HEK293 (cell line): ENCODE results near the gene SOX12.

Experiments used
- CTCF ChIA-PET: fragments of 350-600 bp; formaldehyde crosslinking; extraction: SDS; loops from one replicate; lab custom pipeline; 2021; ENCODE audit warnings: antibody characterized with exemption; lab: Yijun Ruan, JAX
- POLR2A ChIA-PET: fragments of 300-600 bp; formaldehyde crosslinking; extraction: SDS; loops from one replicate; lab custom pipeline; 2020; ENCODE audit warnings: antibody characterized with exemption, inconsistent platforms; lab: Yijun Ruan, JAX
- H3K27ac ChIP-seq: fragments of 200-500 bp; sonication (Bioruptor generic); 2 replicates; pipeline ENCODE4 v1.5.1; 2014; ENCODE audit warnings: low read depth, low read length, control low read depth, inconsistent platforms; ENCODE audit errors: extremely low read depth
- H3K36me3 ChIP-seq, 2 experiments: fragments of 200-500 bp in 1 of 2; sonication (Bioruptor generic) in 1 of 2; 1 replicate in 1 of 2; 2 replicates in 1 of 2; pipeline ENCODE4 v1.5.1; 2014 to 2017; ENCODE audit warnings: inconsistent platforms in 2 of 2, low read length in 2 of 2; ENCODE audit not compliant: control insufficient read depth in 2 of 2, insufficient read depth in 1 of 2
- H3K4me1 ChIP-seq: fragments of 200-500 bp; sonication (Bioruptor generic); 2 replicates; pipeline ENCODE4 v1.5.1; 2014; ENCODE audit warnings: mild to moderate bottlenecking, low read length, inconsistent platforms; ENCODE audit not compliant: control insufficient read depth, insufficient read depth
- H3K4me3 ChIP-seq: 2 replicates; pipeline ENCODE4 v1.5.1; 2011; ENCODE audit warnings: low read depth, mild to moderate bottlenecking, control low read depth, low read length, moderate library complexity
- H3K9me3 ChIP-seq: fragments of 200-500 bp; sonication (Bioruptor generic); 2 replicates; pipeline ENCODE4 v1.5.1; 2014; ENCODE audit warnings: low read depth, low read length, inconsistent platforms; ENCODE audit not compliant: control insufficient read depth, insufficient read depth
- BCL11B ChIP-seq: fragments of 450-650 bp; formaldehyde crosslinking; IDR thresholded peaks from 2 replicates; pipeline ENCODE4 v1.5.1; 2016; ENCODE audit warnings: low read depth, missing biosample characterization, missing genetic modification characterization
- GLI2 ChIP-seq: fragments of 450-650 bp; formaldehyde crosslinking; IDR thresholded peaks from 2 replicates; pipeline ENCODE4; 2017; ENCODE audit warnings: missing biosample characterization, missing genetic modification characterization, low read depth, borderline replicate concordance
- IKZF3 ChIP-seq: fragments of 450-650 bp; IDR thresholded peaks from 2 replicates; pipeline ENCODE4 v1.5.0; 2018; ENCODE audit warnings: missing biosample characterization, mild to moderate bottlenecking, missing genetic modification characterization, moderate library complexity
- KLF10 ChIP-seq: fragments of 450-650 bp; IDR thresholded peaks from 2 replicates; pipeline ENCODE4 v1.5.1; 2018; ENCODE audit warnings: missing biosample characterization, mild to moderate bottlenecking, missing genetic modification characterization
- SCRT1 ChIP-seq: fragments of 450-650 bp; formaldehyde crosslinking; IDR thresholded peaks from 2 replicates; pipeline ENCODE4 v1.5.1; 2016; ENCODE audit warnings: missing biosample characterization, missing genetic modification characterization, borderline replicate concordance
- SCRT2 ChIP-seq: fragments of 450-650 bp; formaldehyde crosslinking; IDR thresholded peaks from 2 replicates; pipeline ENCODE4 v1.5.1; 2016; ENCODE audit warnings: missing biosample characterization, missing genetic modification characterization
- WT1 ChIP-seq: fragments of 450-650 bp; formaldehyde crosslinking; IDR thresholded peaks from 2 replicates; pipeline ENCODE4 v1.5.1; 2016; ENCODE audit warnings: missing biosample characterization, missing genetic modification characterization
- ZBTB10 ChIP-seq: fragments of 450-650 bp; formaldehyde crosslinking; IDR thresholded peaks from 2 replicates; pipeline ENCODE4 v1.5.1; 2016; ENCODE audit warnings: missing biosample characterization, missing genetic modification characterization
- ZFHX2 ChIP-seq: fragments of 450-650 bp; formaldehyde crosslinking; conservative IDR thresholded peaks from 2 replicates; pipeline ENCODE4 v1.5.1; 2016; ENCODE audit warnings: missing biosample characterization, missing genetic modification characterization
- ZIC2 ChIP-seq: fragments of 450-650 bp; formaldehyde crosslinking; IDR thresholded peaks from 2 replicates; pipeline ENCODE4 v1.5.1; 2016; ENCODE audit warnings: missing biosample characterization, missing genetic modification characterization
- ZNF121 ChIP-seq: fragments of 450-650 bp; formaldehyde crosslinking; IDR thresholded peaks from 2 replicates; pipeline ENCODE4 v1.5.1; 2016; ENCODE audit warnings: missing biosample characterization, missing genetic modification characterization
- ZNF18 ChIP-seq: fragments of 450-650 bp; formaldehyde crosslinking; IDR thresholded peaks from 2 replicates; pipeline ENCODE4 v1.5.1; 2016; ENCODE audit warnings: missing biosample characterization, missing genetic modification characterization
- ZNF202 ChIP-seq: fragments of 450-650 bp; formaldehyde crosslinking; IDR thresholded peaks from 2 replicates; pipeline ENCODE4 v1.5.1; 2016; ENCODE audit warnings: missing biosample characterization, missing genetic modification characterization, borderline replicate concordance
- ZNF214 ChIP-seq: fragments of 450-650 bp; formaldehyde crosslinking; IDR thresholded peaks from 2 replicates; pipeline ENCODE4 v1.5.1; 2017; ENCODE audit warnings: missing biosample characterization, mild to moderate bottlenecking, missing genetic modification characterization, borderline replicate concordance
- ZNF501 ChIP-seq: fragments of 450-650 bp; formaldehyde crosslinking; IDR thresholded peaks from 2 replicates; pipeline ENCODE4 v1.5.1; 2016; ENCODE audit warnings: missing biosample characterization, missing genetic modification characterization
- ZNF548 ChIP-seq: fragments of 450-650 bp; formaldehyde crosslinking; IDR thresholded peaks from 2 replicates; pipeline ENCODE4 v1.5.1; 2016; ENCODE audit warnings: missing biosample characterization, missing genetic modification characterization
- ZNF610 ChIP-seq: fragments of 450-650 bp; formaldehyde crosslinking; IDR thresholded peaks from 2 replicates; pipeline ENCODE4 v1.5.1; 2016; ENCODE audit warnings: missing biosample characterization, missing genetic modification characterization, borderline replicate concordance
- ZNF629 ChIP-seq: fragments of 450-650 bp; formaldehyde crosslinking; IDR thresholded peaks from 2 replicates; pipeline ENCODE4 v1.5.1; 2017; ENCODE audit warnings: missing biosample characterization, missing genetic modification characterization
- ZNF777 ChIP-seq: fragments of 450-650 bp; formaldehyde crosslinking; IDR thresholded peaks from 2 replicates; pipeline ENCODE4 v1.5.1; 2017; ENCODE audit warnings: missing biosample characterization, missing genetic modification characterization, borderline replicate concordance
- ZNF792 ChIP-seq: fragments of 450-650 bp; formaldehyde crosslinking; IDR thresholded peaks from 2 replicates; pipeline ENCODE4 v1.5.1; 2016; ENCODE audit warnings: missing biosample characterization, missing genetic modification characterization
- ZNF830 ChIP-seq: fragments of 450-650 bp; IDR thresholded peaks from 2 replicates; pipeline ENCODE4 v1.5.0; 2018; ENCODE audit warnings: missing biosample characterization, missing genetic modification characterization, low read depth, mild to moderate bottlenecking, moderate library complexity
- ZSCAN16 ChIP-seq: fragments of 450-650 bp; formaldehyde crosslinking; IDR thresholded peaks from 2 replicates; pipeline ENCODE4 v1.5.1; 2016; ENCODE audit warnings: missing biosample characterization, missing genetic modification characterization

The SOX12 gene

GRCh38 chr20:347640-348484, 22.5 kb downstream of the SOX12 start (continued):
- no peak; the same call in 1 of the 2 replicates for TF ChIP-seq ZNF18
- TF ChIP-seq ZNF202 (tag by site-specific recombination): no peak
- TF ChIP-seq ZFHX2 (tag by site-specific recombination): peak; percentile 86
- TF ChIP-seq KLF10 (tag by site-specific recombination): peak; percentile 85
- TF ChIP-seq ZNF610: peak; percentile 81; the same call in 1 of the 2 replicates
- TF ChIP-seq ZNF121 (tag by site-specific recombination): peak; percentile 81; the same call in 1 of the 2 replicates
- TF ChIP-seq ZBTB10 (tag by site-specific recombination): peak; percentile 97
- TF ChIP-seq ZNF548 (tag by site-specific recombination): no peak
- TF ChIP-seq ZNF792 (tag by site-specific recombination): no peak
- peak; percentile 72 for TF ChIP-seq ZNF629
- TF ChIP-seq ZNF501 (tag by site-specific recombination): no peak; the same call in 1 of the 2 replicates

DNA sequence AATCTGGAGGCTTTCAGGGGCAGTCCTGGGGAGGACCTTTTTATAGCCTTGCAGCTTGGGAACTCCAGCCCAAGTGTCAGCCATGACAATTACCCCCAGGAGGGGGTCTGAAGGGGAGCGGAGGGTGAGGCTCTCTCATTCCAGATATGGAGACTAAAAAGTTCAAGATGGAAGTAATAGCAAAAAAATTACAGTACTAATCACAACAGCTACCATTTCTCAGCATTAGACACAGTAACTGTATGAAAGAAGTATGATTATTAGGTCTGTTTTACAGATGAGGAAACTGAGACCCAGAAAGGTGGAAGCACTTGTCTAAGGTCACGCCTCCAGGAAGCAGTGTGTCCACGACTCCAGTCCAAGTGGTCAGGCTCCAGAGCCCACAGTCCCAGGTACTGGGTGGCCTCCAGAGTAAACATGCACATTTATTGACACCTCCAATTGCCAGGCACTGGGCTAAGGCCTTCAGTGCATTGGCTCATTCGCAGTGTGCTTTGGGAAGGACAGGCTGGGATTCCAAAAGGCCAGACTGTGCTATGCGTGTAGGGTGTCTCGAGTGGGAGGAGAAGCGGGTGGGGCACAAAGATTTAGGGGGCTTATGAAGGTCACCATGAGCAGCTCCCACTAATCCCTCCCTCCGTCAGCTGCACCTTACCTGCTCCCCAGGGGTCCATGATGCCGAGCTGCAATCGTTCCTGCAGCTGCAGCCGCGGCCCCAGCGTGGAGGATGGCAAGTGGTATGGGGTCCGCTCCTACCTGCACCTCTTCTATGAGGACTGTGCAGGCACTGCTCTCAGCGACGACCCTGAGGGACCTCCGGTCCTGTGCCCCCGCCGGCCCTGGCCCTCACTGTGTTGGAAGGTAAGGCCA, 23.9 kb downstream of the SOX12 start:
- Histone ChIP-seq H3K9me3 (no peaks in the 10 kb centered on the region), H3K4me3 (no peak overlapping the region), H3K36me3 (peaks cover 12 to 20% of the 10 kb centered on the region in 2 experiments; a peak in 2 of 3 replicates), H3K4me1 (peaks cover 10% of the 10 kb centered on the region), H3K27ac (no peak overlapping the region)
- CTCF ChIA-PET: interaction anchor here (0.6 to 1.2 kb wide), 3 partner anchors 82 to 420 kb away, joined by 3 to 4 read pairs (median 3); no protein-coding TSS in a partner anchor
- POLR2A ChIA-PET: interaction anchor here (0.6 to 1.8 kb wide), 2 partner anchors 58 to 87 kb away, joined by 4 to 13 read pairs; partner anchors contain the start of gene RBCK1
- TF ChIP-seq ZNF830 (tag by site-specific recombination) (no peak), IKZF3 (no peak), ZIC2 (tag by site-specific recombination) (no peak)

DNA sequence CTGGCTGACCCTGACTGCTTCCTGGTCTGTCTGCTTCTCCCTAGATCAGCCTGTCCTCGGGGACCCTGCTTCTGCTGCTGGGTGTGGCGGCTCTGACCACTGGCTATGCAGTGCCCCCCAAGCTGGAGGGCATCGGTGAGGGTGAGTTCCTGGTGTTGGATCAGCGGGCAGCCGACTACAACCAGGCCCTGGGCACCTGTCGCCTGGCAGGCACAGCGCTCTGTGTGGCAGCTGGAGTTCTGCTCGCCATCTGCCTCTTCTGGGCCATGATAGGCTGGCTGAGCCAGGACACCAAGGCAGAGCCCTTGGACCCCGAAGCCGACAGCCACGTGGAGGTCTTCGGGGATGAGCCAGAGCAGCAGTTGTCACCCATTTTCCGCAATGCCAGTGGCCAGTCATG, 27.8 kb downstream of the SOX12 start:
- POLR2A ChIA-PET: no interaction called here
- H3K4me1 ChIP-seq: peaks cover 5% of the 10 kb centered on the region; the same call in 1 of the 2 replicates
- CTCF ChIA-PET: interaction anchor here (0.6 to 5.4 kb wide), 26 partner anchors 10 to 415 kb away, joined by 3 to 88 read pairs (median 6); partner anchors contain the start of genes CSNK2A1 and SLC52A3
- no peaks in the 10 kb centered on the region for H3K9me3 ChIP-seq
- H3K27ac ChIP-seq: no peak overlapping the region
- no peak overlapping the region for H3K4me3 ChIP-seq
- TF ChIP-seq SCRT1 (tag by site-specific recombination) (peak; percentile 69), ZNF214 (tag by site-specific recombination) (no peak), GLI2 (tag by site-specific recombination) (no peak), BCL11B (tag by site-specific recombination) (no peak), SCRT2 (tag by site-specific recombination) (peak; percentile 82), ZSCAN16 (tag by site-specific recombination) (no peak), ZNF777 (no peak), WT1 (tag by site-specific recombination) (no peak)
- TF ChIP-seq, all 188 proteins: peak for 2
- peaks cover 12 to 17% of the 10 kb centered on the region in 2 experiments; a peak in 2 of 3 replicates for H3K36me3 ChIP-seq
